Measurements from ENCODE around the gene GRIA3.

- TF ChIP-seq CTCF (IDR thresholded peaks at IDR 0.05; ENCODE audit: poor library complexity) (no peak), EZH2 (IDR thresholded peaks at IDR 0.05; ENCODE audit: borderline replicate concordance) (no peak), EZH2phosphoT487 (IDR thresholded peaks at IDR 0.05; ENCODE audit: low read depth, severe bottlenecking, unreplicated experiment) (no peak)
These were observed 241.8 kb downstream of the GRIA3 start for GRCh38 chrX:123425904-123426303.
